DMS79 (cell line): Measurements from ENCODE around the gene SPATA1.
"Not testable (repeated sequence)": the region's sequence is repeated elsewhere in the genome, so short reads cannot be mapped to it uniquely, and the experiment has no call there.

Experiments used
- DNase-seq: peaks from one replicate; lab custom pipeline; 2025; lab: John Stamatoyannopoulos, UW

The SPATA1 gene

DNA sequence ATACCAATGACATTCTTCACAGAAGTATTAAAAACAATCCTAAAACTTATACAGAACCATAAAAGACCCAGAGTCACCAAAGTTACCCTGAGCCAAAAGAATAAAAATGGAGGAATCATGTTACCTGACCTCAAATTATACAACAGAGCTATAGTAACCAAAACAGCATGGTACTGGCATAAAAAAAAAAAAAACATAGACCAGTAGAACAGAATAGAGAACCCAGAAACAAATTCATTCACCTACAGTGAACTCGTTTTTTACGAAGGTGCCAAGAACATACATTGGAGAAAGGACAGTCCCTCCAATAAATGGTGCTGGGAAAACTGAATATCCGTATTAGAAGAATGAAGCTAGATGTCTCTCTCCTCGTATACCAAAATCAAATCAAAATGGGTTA is 2.8 kb downstream of the SPATA1 start:
- no peak for DNase-seq

DNA sequence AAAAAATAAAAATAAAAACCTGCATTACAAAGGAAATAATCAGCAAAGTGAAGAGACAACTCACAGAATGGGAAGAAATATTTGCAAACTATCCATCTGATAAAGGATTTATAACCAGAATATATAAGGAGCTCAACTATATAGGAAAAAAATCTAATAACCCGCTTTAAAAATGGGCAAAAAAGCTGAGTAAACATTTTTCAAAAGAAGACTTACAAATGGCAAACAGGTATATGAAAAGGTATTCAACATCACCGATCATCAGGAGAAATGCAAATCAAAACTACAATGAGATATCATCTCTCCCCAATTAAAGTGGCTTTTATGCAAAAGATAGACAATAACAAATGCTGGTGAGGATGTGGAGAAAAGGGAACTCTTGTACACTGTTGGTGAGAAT is 4.0 kb downstream of the SPATA1 start:
- no peak for DNase-seq

DNA sequence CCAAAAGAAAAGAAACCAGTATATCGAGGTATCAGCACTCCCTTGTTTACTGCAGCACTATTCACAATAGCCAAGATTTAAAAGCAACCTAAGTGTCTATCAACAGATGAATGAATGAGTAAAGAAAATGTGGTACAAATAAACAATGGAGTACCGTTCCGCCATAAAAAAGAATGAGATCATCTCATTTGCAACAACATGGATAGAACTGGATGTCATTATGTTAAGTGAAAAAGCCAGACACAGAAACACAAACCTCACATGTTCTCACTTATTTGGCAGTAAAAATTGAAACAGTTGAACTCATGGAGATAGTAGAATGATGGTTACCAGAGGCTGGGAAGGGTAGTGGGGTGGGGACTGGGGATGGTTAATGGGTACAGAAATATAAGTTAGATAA is 4.5 kb downstream of the SPATA1 start:
- no peak for DNase-seq

DNA sequence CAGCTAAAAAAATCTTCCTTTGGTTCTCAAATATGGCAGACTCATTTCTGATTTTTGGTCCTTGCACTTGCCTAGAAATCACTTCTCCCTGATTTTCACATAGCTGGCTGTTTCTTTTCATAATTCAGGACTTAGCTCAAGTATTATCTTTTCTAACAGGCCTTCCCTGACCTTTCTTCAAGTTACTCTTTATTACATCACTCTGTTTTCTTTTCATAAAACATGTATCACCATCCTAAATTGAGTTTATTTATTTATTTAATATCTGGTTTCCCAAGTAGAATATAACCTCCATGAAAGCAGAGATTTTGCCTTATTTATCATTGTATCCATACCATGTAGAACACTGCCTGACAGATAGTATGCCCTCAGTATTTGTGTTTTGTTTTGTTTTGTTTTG is 18.4 kb downstream of the SPATA1 start:
- no peak for DNase-seq

DNA sequence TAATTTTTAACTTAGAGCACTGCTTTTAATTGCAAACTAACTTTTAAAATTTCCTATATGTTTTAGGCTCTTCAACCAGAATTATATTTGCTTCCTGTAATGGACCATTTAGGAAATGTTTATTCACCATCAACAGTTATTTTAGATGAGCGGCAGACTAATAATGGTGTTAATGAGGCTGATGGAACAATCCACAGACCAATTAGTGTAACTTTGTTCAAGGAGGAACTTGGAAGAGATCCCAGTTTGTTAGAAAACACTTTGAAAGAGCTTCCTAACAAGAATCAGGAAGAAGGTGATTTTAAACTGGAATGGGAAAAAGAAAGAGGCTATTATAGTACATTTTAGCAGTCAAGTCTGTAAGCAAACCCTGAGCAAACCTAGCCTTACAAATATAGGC is 19.6 kb downstream of the SPATA1 start:
- no peak for DNase-seq

DNA sequence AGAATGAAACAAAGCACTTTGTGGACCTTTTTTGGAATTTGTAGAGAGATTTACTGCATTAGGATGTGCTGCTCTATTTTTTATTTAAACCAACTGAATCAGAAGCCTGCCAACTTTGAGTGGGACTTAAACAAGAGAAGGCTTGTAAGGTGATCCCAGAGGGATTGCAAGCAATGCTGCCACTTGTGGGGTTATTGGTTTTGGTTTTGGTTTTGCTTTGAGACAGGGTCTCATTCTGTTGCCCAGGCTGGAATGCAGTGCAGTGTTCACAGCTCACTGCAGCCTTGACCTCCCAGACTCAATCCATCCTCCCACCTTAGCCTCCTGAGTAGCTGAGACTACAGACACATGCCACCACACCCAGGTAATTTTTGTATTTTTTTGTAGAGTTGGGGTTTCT is 32.4 kb downstream of the SPATA1 start:
- peak; percentile 39 for DNase-seq

DNA sequence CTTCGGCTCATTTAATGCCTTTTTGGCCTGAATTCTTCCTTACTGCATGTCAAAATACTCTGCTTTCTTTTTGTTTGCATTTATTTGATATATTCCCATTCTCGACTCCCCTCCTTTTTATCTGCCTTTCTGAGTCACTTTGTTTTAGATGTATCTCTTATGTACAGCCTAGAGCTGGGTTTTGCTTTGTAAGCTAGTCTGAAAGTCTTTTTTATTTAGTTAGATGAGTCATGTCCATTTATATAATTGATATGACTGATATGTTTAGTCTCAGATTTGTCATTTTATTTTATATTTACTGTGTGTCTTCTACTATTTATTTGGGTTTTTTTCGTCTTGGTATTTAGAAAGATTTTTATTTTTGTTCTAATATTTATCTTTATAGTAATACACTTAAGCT is 33.8 kb downstream of the SPATA1 start:
- DNase-seq, result no peak

DNA sequence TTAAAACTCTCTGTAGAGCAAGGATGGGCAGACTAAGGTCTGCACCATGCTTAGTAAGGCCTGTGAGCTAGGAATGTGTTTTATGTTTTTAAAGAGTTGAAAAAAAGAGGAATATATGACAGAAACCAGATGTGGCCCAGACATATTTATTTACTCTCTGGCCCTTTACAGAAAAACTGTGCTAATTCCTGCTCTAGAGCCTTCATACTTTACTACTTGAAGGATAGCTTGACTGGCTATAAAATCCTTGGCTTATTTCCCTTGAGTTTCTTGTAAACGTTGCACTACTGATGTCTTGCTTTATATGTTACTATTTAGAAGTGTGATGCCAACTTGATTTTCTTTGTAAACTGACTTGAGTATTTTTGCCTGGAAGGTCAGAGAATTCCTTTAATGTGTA is 34.6 kb downstream of the SPATA1 start:
- DNase-seq, result no peak

DNA sequence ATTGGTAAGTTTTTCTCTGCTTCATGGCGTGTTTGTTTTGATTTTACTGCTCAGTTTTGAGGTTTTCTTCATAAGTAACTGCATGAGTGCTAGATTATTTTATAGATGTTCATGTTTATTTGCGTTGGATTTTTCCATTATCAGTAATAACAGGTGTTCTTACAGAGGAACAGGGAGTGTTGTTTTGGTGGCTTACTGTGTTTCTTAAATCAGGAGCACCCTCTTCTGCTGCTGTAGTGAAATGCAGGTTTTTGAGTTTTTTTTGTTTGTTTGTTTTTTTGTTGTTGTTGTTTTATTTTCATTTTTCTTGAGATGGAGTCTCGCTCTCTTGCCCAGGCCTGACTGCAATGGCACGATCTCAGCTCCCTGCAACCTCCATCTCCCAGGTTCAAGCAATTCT is 35.5 kb downstream of the SPATA1 start:
- no peak for DNase-seq

DNA sequence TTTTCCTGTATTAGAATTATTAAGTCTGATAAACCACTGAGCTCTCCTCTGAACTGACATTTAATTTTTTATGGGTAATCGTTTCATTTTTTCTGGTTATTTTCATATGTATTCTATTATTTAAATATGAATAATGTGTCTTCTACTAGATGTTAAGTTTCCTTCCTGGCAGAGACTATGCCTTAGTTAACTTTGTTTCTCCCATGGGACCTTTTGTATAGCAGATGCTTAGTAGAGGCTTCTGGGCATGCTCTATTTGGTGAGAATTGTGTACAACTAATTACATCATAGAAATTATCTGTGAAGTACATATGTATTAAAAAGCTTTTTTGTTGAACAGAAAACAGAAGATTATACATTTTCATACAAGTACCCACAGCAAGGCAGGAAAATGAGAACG is 44.6 kb downstream of the SPATA1 start:
- no peak for DNase-seq

DNA sequence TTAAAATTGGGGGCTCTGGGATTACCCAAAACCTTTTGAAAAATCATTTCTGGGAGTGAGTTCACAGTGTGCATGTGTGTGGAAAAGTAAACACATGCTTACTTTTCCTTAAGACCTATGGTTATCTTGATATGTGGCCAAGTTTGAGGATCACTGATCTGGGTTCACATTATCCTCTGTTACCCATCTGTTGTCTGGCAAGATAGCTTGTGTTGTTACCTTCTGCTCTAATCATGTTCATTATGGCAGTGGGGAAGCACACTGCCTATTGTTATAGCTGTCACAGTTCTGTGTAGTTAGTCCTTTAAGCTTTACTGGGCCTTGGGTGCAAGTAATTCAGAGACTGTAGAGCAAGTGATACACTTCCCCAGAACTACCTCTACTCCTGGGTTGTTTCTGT is 63.0 kb downstream of the SPATA1 start:
- no peak for DNase-seq

DNA sequence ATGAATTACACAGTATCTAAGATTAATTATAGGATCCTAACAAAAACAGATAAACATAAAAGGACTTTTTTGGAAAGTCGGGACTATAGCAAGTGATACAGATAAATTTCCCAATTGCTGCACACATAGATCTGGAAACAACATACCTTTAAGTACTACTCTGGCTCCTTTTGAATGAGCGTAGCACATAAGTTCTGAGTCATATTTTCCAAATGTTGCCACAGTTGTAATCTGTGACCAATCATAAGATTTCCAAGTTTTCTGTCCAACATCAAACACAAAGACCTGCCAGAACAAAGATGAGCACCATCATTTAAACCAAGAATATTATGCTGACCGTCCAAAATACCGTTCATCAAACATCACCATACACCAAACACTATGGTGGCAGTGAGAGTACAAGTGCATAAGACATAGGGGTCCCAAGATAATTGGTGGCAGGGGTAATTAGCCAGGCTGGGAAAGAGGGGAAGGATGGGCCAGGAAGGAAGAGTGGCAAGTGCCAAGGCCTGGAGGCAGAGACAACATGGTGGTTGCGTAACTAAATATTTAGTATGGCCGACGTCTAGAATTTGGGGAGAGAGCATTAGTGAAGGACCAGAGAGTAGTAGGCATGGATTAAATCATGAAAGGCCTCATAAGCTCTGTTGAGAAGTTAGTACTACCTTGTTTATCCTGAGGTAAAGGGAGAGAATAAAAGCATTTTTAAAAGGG is 64.4 kb downstream of the SPATA1 start:
- no peak for DNase-seq

DNA sequence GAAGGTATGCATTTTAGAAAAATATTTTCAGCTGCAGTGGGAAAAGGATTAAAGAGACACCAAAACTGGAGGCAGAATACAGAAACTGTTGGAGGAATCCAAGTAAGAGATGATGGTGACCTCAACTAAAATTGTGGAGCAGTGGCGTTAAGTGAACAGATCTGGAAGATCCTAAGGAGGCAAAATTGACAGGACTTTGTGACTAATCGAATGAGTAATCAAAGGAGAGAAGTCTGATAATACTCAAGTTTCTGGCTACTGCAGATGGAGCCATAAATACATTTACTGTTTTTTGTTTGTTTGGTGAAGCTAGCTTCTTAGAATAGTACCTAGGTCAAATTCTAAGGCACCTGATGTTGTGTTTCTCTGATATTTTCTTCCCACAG is 65.0 kb downstream of the SPATA1 start:
- no peak for DNase-seq

DNA sequence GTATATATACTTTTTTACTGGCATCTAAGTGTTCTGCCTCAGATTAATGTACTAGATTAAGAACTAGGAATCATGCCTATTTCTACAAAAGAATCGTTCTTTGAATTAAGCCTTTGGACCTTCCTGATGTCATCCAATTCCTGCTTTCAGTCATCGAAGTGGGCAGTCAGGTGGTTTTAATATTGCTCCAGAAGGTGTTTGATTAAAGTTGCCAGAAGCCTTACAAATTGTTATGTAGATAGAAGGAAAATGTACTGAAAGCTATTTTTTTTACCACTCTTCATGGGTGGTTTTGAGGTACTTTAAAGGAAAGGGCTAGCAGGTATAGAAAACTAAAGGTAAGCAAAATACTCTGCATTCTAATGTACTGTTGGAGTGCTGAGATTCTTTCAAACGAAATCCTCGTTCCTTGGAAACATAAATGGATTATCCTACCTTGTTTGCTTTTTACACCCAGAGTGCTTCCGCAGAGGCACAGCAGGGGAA is 67.3 kb downstream of the SPATA1 start:
- DNase-seq, result no peak

DNA sequence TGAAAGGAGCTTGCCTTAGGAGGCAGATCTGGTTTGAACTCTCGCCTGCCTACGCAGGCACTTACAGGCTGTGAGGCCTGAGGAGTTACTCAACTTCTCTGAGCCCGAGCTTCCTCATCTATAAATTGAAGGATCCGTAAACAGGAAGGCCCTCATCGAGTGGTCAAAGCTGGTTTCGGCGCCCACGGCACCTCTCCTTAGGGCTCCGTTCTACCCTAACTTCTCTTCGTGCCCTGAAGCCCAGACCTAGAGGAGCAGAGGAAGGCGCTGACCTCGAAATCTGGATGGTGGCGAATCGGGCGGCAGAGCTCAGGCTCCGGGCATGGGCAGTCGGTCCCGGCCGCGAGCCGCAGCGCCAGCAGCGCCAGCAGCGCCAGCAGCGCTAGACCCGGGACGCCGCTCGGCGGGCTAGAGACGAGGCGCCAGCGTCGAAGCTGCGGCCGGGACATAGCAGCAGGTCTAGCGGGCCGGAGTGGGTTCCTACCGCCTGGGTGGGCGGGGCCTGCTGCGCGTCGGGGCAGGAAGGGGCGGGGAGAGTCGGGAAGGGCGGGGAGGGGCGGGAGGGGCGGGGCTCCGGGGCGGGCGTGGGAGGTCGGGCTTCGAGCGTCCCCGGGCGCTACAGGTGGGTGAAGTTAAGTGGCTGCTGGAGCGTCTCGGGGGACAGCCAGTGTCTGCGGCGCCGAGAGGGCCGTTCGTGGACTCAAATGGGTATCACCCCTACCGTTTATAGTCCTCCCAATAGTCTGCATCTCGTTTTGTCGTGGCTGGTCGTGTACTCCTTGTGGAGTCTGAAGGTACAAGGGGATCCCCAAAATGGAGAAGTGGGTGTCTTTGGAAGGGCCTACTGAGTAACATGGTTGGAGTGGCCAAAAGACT is 68.0 kb downstream of the SPATA1 start, which contains the start of gene CTBS:
TSS of gene CTBS (minus strand) at position 474 of the 876 bp plus-strand sequence. CDS start at position 449, 25 bp downstream.
- DNase-seq, result peak; percentile 61

DNA sequence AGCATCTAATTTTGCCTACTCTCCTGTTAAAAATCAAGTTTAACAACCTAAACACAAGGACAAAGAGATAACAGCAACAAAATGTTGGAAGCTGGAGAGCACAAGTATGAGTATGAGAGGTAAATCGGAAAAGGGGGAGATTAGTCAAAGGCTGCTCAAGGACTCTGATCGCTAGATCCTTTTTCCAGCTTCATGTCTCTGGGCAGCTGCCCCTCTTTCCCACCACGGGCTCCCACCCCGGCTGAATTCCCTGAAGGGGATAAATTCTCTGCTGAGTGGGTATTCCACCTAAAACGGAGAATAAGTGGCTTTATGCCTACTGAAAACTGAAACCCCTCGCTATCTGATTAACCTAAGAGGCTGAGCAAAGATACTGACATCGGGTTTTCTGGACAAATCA is 68.8 kb downstream of the SPATA1 start:
- DNase-seq, result no peak

DNA sequence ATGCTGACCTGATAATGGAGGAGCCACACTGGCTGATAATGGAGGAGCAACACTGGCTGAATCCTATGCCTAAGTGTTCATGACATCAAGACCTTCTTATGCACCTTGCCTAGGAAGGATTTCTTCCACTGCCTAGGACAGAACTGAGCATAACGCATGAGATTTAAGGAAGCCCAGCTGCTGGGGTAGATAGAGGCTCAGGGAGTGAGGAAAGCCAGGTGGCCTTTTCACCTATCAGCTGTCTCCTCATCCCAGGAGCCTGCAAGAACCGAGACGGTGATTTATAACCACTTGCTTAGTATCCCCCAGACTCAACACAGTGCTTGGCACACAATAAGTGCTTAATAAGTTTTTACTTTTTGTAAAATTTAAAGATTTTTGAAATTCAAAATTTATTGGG is 75.5 kb downstream of the SPATA1 start:
- DNase-seq, result no peak

DNA sequence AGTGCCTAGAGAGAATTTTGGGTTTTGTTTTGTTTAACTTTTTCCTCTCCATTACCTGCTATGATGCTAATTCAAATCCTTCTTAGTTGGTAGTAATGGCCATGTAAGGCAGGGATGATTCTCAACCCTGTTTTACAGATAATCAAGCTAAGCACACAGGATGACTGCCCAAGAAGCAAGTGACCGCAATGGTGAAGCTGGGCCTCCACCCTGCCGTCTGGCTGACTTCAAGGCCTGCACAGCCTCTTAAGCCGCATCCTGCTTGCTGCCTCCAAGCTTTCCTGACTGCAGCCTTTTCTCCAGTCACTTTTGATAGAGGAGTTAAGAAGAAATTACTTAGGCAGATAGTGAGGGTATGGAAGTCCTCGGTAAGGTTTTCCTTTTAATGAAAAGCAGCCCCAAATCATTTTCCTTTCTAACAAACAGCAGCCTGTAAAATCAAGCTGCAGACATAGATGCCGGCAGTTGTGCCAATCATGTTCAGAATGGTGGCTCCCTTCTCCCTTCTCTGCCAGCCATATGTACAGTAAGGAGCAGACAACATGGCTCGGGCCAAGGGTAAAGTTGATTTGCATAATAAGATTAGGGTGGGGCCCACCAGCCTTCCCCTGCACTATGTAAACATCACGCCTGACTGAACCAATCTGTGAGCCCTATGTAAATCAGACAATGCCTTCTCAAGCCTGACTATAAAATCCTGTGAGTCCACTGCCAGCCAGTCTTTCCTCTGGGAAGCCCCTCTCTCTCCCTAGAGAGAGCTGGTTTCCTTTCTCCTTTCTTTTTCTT is 76.8 kb downstream of the SPATA1 start:
- DNase-seq, result no peak

DNA sequence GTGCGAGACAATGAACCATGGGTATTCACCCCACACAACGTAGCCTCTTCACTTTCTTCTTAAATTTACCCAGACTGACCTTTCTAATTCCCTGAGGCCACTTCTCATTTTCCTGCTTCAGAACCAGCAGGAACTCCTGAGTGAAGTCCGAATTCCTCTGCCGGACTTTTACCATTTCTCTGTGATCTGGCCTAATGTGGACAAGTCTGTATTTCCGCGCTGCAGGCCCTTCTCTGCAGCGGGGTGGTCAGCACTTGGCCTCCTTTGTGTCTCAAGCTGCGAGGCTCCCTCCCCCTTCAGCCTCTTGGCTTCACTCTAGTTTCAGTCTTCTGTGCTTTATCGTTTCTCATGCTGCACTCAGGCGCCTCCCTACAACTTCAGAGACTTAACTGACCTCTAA is 77.5 kb downstream of the SPATA1 start:
- DNase-seq, result no peak

DNA sequence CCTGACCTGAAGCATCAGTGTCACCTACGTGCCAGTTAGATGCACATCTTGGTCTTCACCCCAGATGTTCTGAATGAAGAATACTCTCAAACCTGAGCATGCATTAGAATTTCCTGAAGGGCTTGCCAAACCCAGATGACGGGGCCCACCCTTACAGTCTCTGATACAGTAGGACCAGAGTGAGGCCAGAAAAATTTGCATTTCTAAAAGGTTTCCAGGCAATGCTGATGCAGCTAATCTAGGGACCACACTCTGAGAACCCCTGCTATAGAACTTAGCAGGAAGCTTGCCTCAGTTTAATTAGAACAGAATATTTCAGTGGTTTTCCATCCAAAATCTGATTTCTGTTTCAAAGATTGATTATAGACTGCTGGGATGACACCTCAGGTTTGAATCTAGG is 77.9 kb downstream of the SPATA1 start:
- DNase-seq, result no peak

DNA sequence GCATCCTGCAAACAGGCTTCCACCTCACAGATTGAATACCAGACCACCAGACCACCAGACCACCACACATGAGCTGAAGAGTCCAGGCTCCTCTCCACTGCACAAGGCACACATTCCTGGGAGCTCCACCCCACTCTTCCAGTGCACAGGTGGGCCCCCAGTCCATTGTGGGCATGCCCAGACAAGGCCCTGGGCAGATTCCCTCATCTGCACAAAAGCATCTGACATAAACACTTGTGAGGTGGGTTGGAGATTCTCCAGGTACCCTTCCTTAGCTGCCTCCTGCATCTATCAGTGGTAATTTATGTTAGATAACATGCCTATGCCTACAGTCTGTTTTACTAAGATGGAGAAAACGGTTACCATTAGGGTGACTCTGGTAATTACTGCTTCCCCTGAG is 79.6 kb downstream of the SPATA1 start:
- DNase-seq, result no peak

DNA sequence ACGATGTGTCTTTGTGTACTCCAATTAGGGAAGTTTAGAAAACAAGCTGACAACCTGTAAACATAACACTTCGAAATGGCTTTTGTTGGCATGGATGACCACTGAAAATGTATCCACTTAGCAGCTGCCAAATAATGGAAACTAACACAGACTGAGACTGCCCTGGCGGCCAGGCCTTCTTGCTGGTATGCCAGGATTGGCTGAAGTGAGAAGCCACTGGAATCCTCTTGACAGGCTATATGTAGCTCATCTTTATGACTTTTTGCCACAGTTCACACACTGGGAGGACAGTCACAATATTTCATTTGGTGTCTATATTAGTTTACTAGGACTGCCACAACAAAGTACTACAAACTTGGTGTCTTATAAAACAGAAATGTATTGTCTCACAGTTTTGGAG is 80.9 kb downstream of the SPATA1 start:
- no peak for DNase-seq

DNA sequence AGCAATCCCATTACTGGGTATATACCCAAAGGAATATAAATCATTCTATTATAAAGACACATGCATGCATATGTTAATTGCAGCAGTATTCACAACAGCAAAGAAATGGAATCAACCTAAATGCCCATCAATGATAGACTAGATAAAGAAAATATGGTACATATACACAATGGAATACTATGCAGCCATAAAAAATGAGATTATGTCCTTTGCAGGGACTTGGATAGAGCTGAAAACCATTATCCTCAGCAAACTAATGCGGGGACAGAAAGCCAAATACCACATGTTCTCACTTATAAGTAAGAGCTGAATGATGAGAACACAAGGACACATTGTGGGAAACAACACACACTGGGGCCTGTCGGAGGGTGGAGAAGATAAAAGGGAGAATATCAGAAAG is 88.8 kb downstream of the SPATA1 start:
- not testable (repeated sequence) for DNase-seq
